K562 (cell line): Measurements from ENCODE around the gene SRCAP.

Source experiments
- BHLHE40 ChIP-seq: IDR thresholded peaks from 2 replicates; pipeline ENCODE4 v1.6.1; 2011; ENCODE audit warnings: low read length, improper control_type of control experiment
- CHD4 ChIP-seq: fragments of 200-600 bp; sonication (generic); IDR thresholded peaks from 3 replicates; pipeline ENCODE4 v1.6.1; 2012; ENCODE audit warnings: low read depth, mild to moderate bottlenecking, mixed read lengths, low read length, inconsistent platforms; ENCODE audit not compliant: insufficient read depth, insufficient replicate concordance, poor library complexity, severe bottlenecking
- HCFC1 ChIP-seq: IDR thresholded peaks from 2 replicates; pipeline ENCODE4 v1.6.1; 2012; ENCODE audit warnings: low read depth, low read length, improper control_type of control experiment
- HDAC2 ChIP-seq: fragments of 450-650 bp; IDR thresholded peaks from 2 replicates; pipeline ENCODE4 v1.6.1; 2016; ENCODE audit warnings: mild to moderate bottlenecking
- NR3C1 ChIP-seq: sonication (generic); formaldehyde crosslinking; IDR thresholded peaks from 2 replicates; pipeline ENCODE4 v1.8.1; 2022; ENCODE audit warnings: missing genetic modification reagents
- POLR2A ChIP-seq: fragments of 450-650 bp; conservative IDR thresholded peaks from 2 replicates; pipeline ENCODE4 v1.6.1; 2016
- SMARCA4 ChIP-seq: fragments of 450-650 bp; IDR thresholded peaks from 2 replicates; pipeline ENCODE4 v1.6.1; 2016
- SP2 ChIP-seq: IDR thresholded peaks from 2 replicates; pipeline ENCODE4 v1.6.1; 2011; ENCODE audit warnings: mild to moderate bottlenecking, low read depth, low read length, moderate library complexity; ENCODE audit not compliant: poor library complexity, severe bottlenecking; ENCODE audit errors: extremely low read depth
- STAT6 ChIP-seq: sonication (generic); formaldehyde crosslinking; IDR thresholded peaks from 2 replicates; pipeline ENCODE4 v1.8.1; 2023; ENCODE audit warnings: mild to moderate bottlenecking, missing genetic modification reagents
- TCF7L2 ChIP-seq: fragments of 150-350 bp; IDR thresholded peaks from 2 replicates; pipeline ENCODE4 v1.6.1; 2016; ENCODE audit warnings: low read depth, mild to moderate bottlenecking, low read length, moderate library complexity
- ZNF133 ChIP-seq: fragments of 250-450 bp; sonication (Bioruptor Pico); IDR thresholded peaks from 2 replicates; pipeline ENCODE4 v1.4.0; 2020; ENCODE audit warnings: mild to moderate bottlenecking
- ZSCAN29 ChIP-seq: fragments of 450-650 bp; IDR thresholded peaks from 2 replicates; pipeline ENCODE4 v1.6.1; 2017

GRCh38 chr16:30649725-30650368, 49.1 kb upstream of the SRCAP start:
- TF ChIP-seq ZSCAN29: no peak
- no peak for TF ChIP-seq POLR2A
- no peak for TF ChIP-seq BHLHE40
- no peak for TF ChIP-seq HCFC1
- no peak for TF ChIP-seq STAT6 (CRISPR knock-in tag)
- no peak for TF ChIP-seq TCF7L2
- TF ChIP-seq CHD4: no peak
- no peak for TF ChIP-seq NR3C1 (CRISPR knock-in tag)
- no peak for TF ChIP-seq SP2
- TF ChIP-seq ZNF133 (CRISPR knock-in tag): no peak
- TF ChIP-seq HDAC2: no peak
- 0 out of 2 replicates have a peak, but pooled peaks have one; percentile 10 for TF ChIP-seq SMARCA4
